NCI-H226 (cell line): ENCODE results near the gene FAIM2.

Experiments
- DNase-seq: peaks from one replicate; pipeline ENCODE4 v3.0.0-alpha.2; 2015

FAIM2 gene

GRCh38 chr12:49853671-49854070 is 50.0 kb downstream of the FAIM2 start:
- no peak for DNase-seq

GRCh38 chr12:49847161-49847560 is 56.5 kb downstream of the FAIM2 start:
- no peak for DNase-seq

GRCh38 chr12:49846032-49846431 is 57.7 kb downstream of the FAIM2 start:
- no peak for DNase-seq

GRCh38 chr12:49843876-49844437 is 59.7 kb downstream of the FAIM2 start:
- no peak for DNase-seq

GRCh38 chr12:49843411-49843810 is 60.3 kb downstream of the FAIM2 start:
- no peak for DNase-seq

GRCh38 chr12:49842519-49843352 is 61.0 kb downstream of the FAIM2 start, which contains the start of gene BCDIN3D:
TSS of gene BCDIN3D (minus strand) at chr12:49843106. CDS start at chr12:49843087, 19 bp downstream.
- DNase-seq, result peak; percentile 99

- peak; percentile 37 for DNase-seq
These were observed 64.6 kb downstream of the FAIM2 start for GRCh38 chr12:49838973-49839633.

- DNase-seq, result peak; percentile 62
These were observed 70.8 kb downstream of the FAIM2 start for GRCh38 chr12:49832836-49833421.

GRCh38 chr12:49831717-49832116 is 72.0 kb downstream of the FAIM2 start:
- DNase-seq, result no peak

- DNase-seq, result peak; percentile 97
These were observed 75.3 kb downstream of the FAIM2 start, which contains the start of gene NCKAP5L for GRCh38 chr12:49828133-49829091. TSS of gene NCKAP5L (minus strand) at chr12:49828413. CDS start at chr12:49804044, 24,369 bp downstream.

- DNase-seq, result peak; percentile 95
These were observed 76.2 kb downstream of the FAIM2 start for GRCh38 chr12:49827401-49828099.

- no peak for DNase-seq
These were observed 76.7 kb downstream of the FAIM2 start for GRCh38 chr12:49827051-49827400.

- DNase-seq, result no peak
These were observed 77.7 kb downstream of the FAIM2 start for GRCh38 chr12:49825971-49826421.

- no peak for DNase-seq
These were observed 78.2 kb downstream of the FAIM2 start for GRCh38 chr12:49825360-49825970.

- DNase-seq, result no peak
These were observed 78.8 kb downstream of the FAIM2 start for GRCh38 chr12:49824895-49825294.

- no peak for DNase-seq
These were observed 79.3 kb downstream of the FAIM2 start for GRCh38 chr12:49824416-49824815.

GRCh38 chr12:49823951-49824350 is 79.7 kb downstream of the FAIM2 start:
- DNase-seq, result no peak

- no peak for DNase-seq
These were observed 80.3 kb downstream of the FAIM2 start for GRCh38 chr12:49823350-49823749.

- no peak for DNase-seq
These were observed 82.1 kb downstream of the FAIM2 start for GRCh38 chr12:49821373-49822287.

- DNase-seq, result no peak
These were observed 83.9 kb downstream of the FAIM2 start for GRCh38 chr12:49819786-49820185.
